CD4-positive, alpha-beta T cell (primary cell): ENCODE measurements around the gene ALDH3A2. TPM values are rescaled to one million over a fixed set of nuclear protein-coding genes. Genes with fewer than 3 reads are reported as not detected.
A peak's percentile ranks its signal among the peaks of the same experiment; 100 is the strongest.

ENCODE experiments used
- ATAC-seq: fragments of 200-7000 bp; cut with Tn5 transposase; one replicate; pipeline ENCODE4 v1.10.0; 2022; ENCODE audit warnings: mild to moderate bottlenecking; ENCODE audit not compliant: poor library complexity
- CTCF ChIA-PET: fragments of 350-600 bp; sonication (Branson Sonifier 250); formaldehyde crosslinking; loops from one replicate; lab custom pipeline; 2021; ENCODE audit warnings: antibody characterized with exemption, inconsistent platforms; lab: Charles Lee
- POLR2A ChIA-PET: fragments of 350-600 bp; sonication (Branson Sonifier 250); formaldehyde crosslinking; loops from one replicate; lab custom pipeline; 2021; ENCODE audit warnings: antibody characterized with exemption, inconsistent platforms; lab: Charles Lee
- DNase-seq, 14 experiments: peaks; one replicate each; pipeline ENCODE4 v3.0.0-alpha.2; 2013 to 2020; ENCODE audit warnings: mixed read lengths in 2 of 14
- H3K27ac ChIP-seq, 2 donors: one replicate each; pipeline versions ENCODE4 v1.5.1 to v1.7.0; 2013; ENCODE audit warnings: low read length in 2 of 2, low read depth in 1 of 2, mild to moderate bottlenecking in 1 of 2
- H3K27me3 ChIP-seq, 2 experiments: 1 replicate in 1 of 2; 2 replicates in 1 of 2; pipeline versions ENCODE4 v1.6.1 to v1.7.0; 2013; ENCODE audit warnings: low read length in 2 of 2, control low read depth in 1 of 2, mild to moderate bottlenecking in 1 of 2, moderate library complexity in 1 of 2; ENCODE audit not compliant: insufficient read depth in 2 of 2, control insufficient read depth in 1 of 2
- H3K36me3 ChIP-seq: one replicate; pipeline ENCODE4 v1.6.1; 2013; ENCODE audit warnings: low read length, control low read depth; ENCODE audit not compliant: insufficient read depth
- H3K4me1 ChIP-seq: one replicate; pipeline ENCODE4 v1.6.1; 2013; ENCODE audit warnings: low read length, control low read depth; ENCODE audit not compliant: insufficient read depth
- H3K4me3 ChIP-seq: one replicate; pipeline ENCODE4 v1.5.1; 2013; ENCODE audit warnings: mild to moderate bottlenecking, low read length, moderate library complexity
- H3K9me3 ChIP-seq, 2 experiments: 1 replicate in 1 of 2; 2 replicates in 1 of 2; pipeline versions ENCODE4 v1.6.1 to v1.7.0; 2013; ENCODE audit warnings: low read length in 2 of 2, mild to moderate bottlenecking in 2 of 2, control low read depth in 1 of 2, moderate library complexity in 1 of 2; ENCODE audit not compliant: control insufficient read depth in 1 of 2, insufficient read depth in 1 of 2
- H3K27ac Mint-ChIP-seq: one replicate; pipeline ENCODE4 v1.8.0; 2020; ENCODE audit warnings: mixed read lengths
- H3K27me3 Mint-ChIP-seq: one replicate; pipeline ENCODE4 v1.8.0; 2021; ENCODE audit warnings: mixed read lengths
- H3K36me3 Mint-ChIP-seq: one replicate; pipeline ENCODE4 v1.8.0; 2021; ENCODE audit warnings: low read depth, mixed read lengths
- H3K4me1 Mint-ChIP-seq: one replicate; pipeline ENCODE4 v1.8.0; 2021; ENCODE audit warnings: low read depth, mixed read lengths
- H3K4me3 Mint-ChIP-seq: one replicate; pipeline ENCODE4 v1.8.0; 2020; ENCODE audit warnings: mild to moderate bottlenecking, mixed read lengths
- H3K9me3 Mint-ChIP-seq: one replicate; pipeline ENCODE4 v1.8.0; 2020; ENCODE audit warnings: mixed read lengths
- CTCF ChIP-seq: fragments of 200-600 bp; IDR thresholded peaks from one replicate; pipeline ENCODE4 v1.8.0; 2022; ENCODE audit warnings: antibody characterized with exemption, mild to moderate bottlenecking
- intact Hi-C, 2 experiments: fragments of 100-400 bp; cut with DNase I in 1 of 2; cut with micrococcal nuclease in 1 of 2; formaldehyde crosslinking; loops; one replicate each; pipeline versions ENCODE4 v1.15.1 to v1.9.0; 2023 to 2025; cut with DNase I, micrococcal nuclease
- total RNA-seq, 174 experiments: library from RNA in 2 of 174; stranded (reverse) in 2 of 174; gene quantifications; one replicate each; pipeline ENCODE4 v1.2.3 and lab custom pipeline; 2021 to 2026

ALDH3A2 gene
- total RNA-seq, 2 experiments from 2014 or later: 20.0 to 20.9 TPM

DNA sequence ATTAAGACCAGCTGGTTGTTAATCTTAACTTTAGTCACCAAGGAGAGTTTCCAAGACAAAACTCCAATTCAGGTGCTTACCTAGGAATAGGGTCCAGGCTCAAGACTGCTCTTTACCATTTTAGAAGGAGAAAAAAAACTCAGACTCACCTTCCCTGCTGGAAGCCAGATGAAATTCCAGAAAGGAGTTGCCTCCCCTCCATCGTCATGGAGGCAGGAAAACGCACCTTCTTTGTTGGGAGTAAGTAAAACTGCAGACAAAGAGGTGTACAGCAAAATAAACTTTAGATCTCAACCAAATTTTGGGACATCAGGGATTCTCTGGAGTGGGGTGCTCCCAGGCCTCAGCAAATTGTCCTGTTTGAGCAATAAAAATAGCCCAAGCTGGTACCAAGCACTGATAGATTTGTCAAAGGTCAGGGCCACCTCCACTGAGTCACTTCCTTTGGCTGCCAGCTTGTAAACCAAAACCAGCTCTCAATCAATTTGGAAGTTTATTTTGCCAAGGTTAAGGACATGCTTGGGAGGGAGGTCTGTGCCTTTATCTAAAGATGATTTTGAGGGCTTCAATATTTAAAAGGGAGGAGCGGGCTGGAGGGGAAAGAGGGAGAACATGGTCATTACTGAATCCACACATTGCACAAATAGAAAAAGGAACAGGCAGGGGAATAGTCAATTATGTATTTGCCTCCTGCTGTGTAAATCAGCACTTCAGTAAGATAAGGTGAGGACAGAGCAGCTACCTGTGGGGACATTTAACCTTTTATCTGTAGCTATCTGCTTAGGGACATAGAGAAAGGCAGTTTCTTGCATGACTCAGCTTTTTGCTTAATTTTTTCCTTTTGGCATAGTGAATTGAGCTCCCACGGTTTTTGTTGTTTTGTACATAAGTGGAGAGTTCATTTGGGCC is 1.5 kb upstream of the ALDH3A2 start:
- no peaks in the 10 kb centered on the region for H3K27me3 ChIP-seq
- ChIA-PET POLR2A (interaction anchor here (1.1 to 3.2 kb wide), 9 partner anchors 9 to 331 kb away, joined by 3 to 19 read pairs (median 13); partner anchors contain the start of genes AKAP10 and MAPK7), CTCF (interaction anchor here (0.8 to 2.8 kb wide), 3 partner anchors 9 to 284 kb away, joined by 3 to 8 read pairs (median 4); partner anchors contain the start of gene B9D1)
- intact Hi-C loops: loop anchor here (5.0 kb wide), 5 partner anchors 115 to 285 kb away; partner anchors contain the start of genes B9D1 (in 1 of the 2) and MAPK7 (in 1 of the 2)
- ATAC-seq (no peak), DNase-seq (peak in 1 of 14 experiments; percentile 12)
- peak overlapping the region in 1 of 2 donors; percentile 61 for H3K27ac ChIP-seq
- Mint-ChIP-seq H3K27me3 (no peaks in the 10 kb centered on the region), H3K36me3 (peaks cover 5% of the 10 kb centered on the region), H3K9me3 (no peaks in the 10 kb centered on the region), H3K4me1 (peaks cover 39% of the 10 kb centered on the region), H3K27ac (peak overlapping the region; percentile 88), H3K4me3 (peak overlapping the region; percentile 95)
- H3K4me1 ChIP-seq: peaks cover 23% of the 10 kb centered on the region
- H3K36me3 ChIP-seq: no peaks in the 10 kb centered on the region
- H3K4me3 ChIP-seq: no peak overlapping the region
- no peak for TF ChIP-seq CTCF
- H3K9me3 ChIP-seq: no peaks in the 10 kb centered on the region

GRCh38 chr17:19647697-19648474 is 665 bp upstream of the ALDH3A2 start:
- H3K36me3 Mint-ChIP-seq: peaks cover 14% of the 10 kb centered on the region
- peak overlapping the region; percentile 95 for H3K4me3 Mint-ChIP-seq
- TF ChIP-seq CTCF: no peak
- Histone ChIP-seq H3K9me3 (no peaks in the 10 kb centered on the region), H3K4me1 (peaks cover 23% of the 10 kb centered on the region), H3K36me3 (no peaks in the 10 kb centered on the region), H3K4me3 (peak overlapping the region; percentile 85), H3K27me3 (no peaks in the 10 kb centered on the region), H3K27ac (peak overlapping the region; percentile 45 to 61)
- H3K27me3 Mint-ChIP-seq: no peaks in the 10 kb centered on the region
- ChIA-PET CTCF (interaction anchor here (0.9 to 2.8 kb wide), 4 partner anchors 9 to 285 kb away, joined by 3 to 8 read pairs (median 6); partner anchors contain the start of gene B9D1), POLR2A (interaction anchor here (0.9 to 3.2 kb wide), 19 partner anchors 8 to 1395 kb away, joined by 3 to 19 read pairs (median 5); partner anchors contain the start of genes AKAP10, B9D1, MAPK7 and USP22)
- ATAC-seq (peak; percentile 53), DNase-seq (peak in 11 of 14 experiments; percentile 3 to 71 (median 24))
- H3K9me3 Mint-ChIP-seq: no peaks in the 10 kb centered on the region
- peak overlapping the region; percentile 88 for H3K27ac Mint-ChIP-seq
- intact Hi-C loops: loop anchor here (5.0 kb wide), 5 partner anchors 114 to 286 kb away; partner anchors contain the start of genes B9D1 (in 1 of the 2) and MAPK7 (in 1 of the 2)
- H3K4me1 Mint-ChIP-seq: peaks cover 42% of the 10 kb centered on the region

DNA sequence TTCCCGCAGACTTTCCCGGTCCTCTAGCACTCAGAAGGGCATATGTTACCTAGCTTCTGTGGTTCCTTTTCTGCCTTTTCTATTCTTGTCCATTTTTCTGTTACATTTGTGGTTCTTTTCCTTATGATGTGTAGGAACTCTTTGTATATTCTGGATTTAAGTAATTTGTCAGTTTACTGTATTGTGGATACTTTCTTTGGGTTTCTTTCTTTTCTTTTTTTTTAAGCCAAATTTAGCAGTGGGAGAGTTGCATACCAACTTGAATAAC is 657 bp downstream of the ALDH3A2 start:
- Histone ChIP-seq H3K4me3 (peak overlapping the region; percentile 85), H3K4me1 (peaks cover 23% of the 10 kb centered on the region), H3K36me3 (peaks cover 3% of the 10 kb centered on the region), H3K27ac (no peak overlapping the region), H3K27me3 (no peaks in the 10 kb centered on the region), H3K9me3 (no peaks in the 10 kb centered on the region)
- Mint-ChIP-seq H3K27ac (peak overlapping the region; percentile 88), H3K4me3 (peak overlapping the region; percentile 95), H3K9me3 (no peaks in the 10 kb centered on the region), H3K36me3 (peaks cover 25% of the 10 kb centered on the region), H3K27me3 (no peaks in the 10 kb centered on the region), H3K4me1 (peaks cover 42% of the 10 kb centered on the region)
- intact Hi-C loops: loop anchor here (5.0 kb wide), 5 partner anchors 113 to 287 kb away; partner anchors contain the start of genes B9D1 (in 1 of the 2) and MAPK7 (in 1 of the 2)
- TF ChIP-seq CTCF: no peak
- CTCF ChIA-PET: interaction anchor here (1.5 kb wide), 1 partner anchor 113 kb away, joined by 7 read pairs; no protein-coding TSS in a partner anchor
- POLR2A ChIA-PET: interaction anchor here (0.6 to 3.2 kb wide), 11 partner anchors 10 to 1466 kb away, joined by 3 to 19 read pairs (median 7); partner anchors contain the start of genes AKAP10, ALKBH5, MAPK7 and USP22
- no peak for DNase-seq
- no peak for ATAC-seq
